Superior temporal gyrus (tissue), 1 donor: Measurements from ENCODE around the gene PDRG1.

ENCODE experiments used
- DNase-seq: peaks from one replicate; pipeline ENCODE4 v3.0.0-alpha.2; 2016; ENCODE audit errors: extremely low spot score

The PDRG1 gene

DNA sequence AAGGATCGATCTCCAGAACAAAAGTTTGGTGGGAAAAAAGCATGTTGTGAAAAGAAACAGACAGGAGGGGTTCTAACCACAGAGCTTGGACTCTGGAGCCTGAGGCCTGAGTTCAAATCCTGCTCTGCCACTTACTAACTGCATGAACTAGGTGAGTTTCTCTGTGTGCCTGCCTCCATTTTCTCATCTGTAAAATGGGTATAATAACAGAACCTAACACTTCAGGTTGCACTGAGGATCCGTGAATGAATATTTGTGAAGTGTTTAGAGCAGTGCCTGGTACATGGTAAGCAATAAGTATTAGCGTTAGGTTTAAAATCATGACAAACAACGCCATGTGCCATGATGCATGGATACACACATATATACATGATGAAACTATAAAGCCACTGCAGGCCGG lies 44.8 kb downstream of the PDRG1 start:
- DNase-seq: no peak

DNA sequence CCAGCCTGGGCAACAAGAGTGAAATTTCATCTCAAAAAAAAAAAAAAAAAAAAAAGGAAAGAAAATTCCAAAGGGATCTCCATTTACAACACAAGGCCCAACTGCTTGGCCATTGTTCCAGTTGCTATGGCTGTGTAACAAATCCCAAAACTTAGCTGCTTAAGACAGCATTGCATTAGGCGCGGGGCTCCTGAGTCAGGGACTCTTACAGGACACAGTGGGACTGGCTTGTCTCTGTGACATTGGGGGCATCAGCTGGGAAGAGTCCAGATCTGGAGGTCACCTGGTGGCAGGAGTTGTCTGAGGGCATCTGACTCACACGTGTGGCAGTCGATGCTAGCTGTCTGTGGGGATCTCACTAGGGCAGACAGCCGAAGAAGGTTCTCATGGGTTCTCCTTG lies 45.8 kb downstream of the PDRG1 start:
- DNase-seq: no peak

DNA sequence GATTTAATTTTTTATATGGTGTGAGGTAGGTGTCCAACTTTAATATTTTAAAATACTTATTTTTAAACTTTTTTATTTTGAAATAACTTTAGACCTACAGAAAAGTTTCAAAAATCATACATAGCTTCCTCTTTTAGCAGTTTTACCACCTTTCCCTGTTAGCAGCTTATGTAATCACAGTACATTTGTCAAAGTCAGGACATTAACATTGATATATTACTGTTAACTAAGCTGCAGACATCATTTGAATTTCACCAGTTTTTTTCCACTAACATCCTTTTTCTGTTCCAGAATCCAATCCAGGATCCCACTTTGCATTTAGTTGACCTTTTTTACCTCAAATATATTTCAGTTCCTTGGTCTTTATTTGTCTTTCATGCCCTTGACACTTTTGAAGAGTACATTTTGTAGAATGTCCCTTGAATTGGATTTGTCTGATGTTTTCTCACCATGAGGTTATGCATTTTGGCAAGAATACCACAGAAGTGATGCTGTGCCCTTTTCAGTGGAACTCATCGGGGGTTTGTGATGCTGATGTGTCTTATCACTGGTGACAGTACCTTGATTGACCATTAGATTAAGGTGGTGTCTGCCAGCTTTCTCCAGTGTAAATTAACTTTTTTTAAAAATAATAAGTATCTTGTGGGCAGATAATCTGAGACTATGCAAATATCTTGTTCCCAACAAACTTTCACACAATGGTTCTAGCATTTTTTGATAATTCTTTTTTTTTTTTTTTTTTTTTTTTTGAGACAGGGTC lies 48.0 kb downstream of the PDRG1 start:
- no peak for DNase-seq

DNA sequence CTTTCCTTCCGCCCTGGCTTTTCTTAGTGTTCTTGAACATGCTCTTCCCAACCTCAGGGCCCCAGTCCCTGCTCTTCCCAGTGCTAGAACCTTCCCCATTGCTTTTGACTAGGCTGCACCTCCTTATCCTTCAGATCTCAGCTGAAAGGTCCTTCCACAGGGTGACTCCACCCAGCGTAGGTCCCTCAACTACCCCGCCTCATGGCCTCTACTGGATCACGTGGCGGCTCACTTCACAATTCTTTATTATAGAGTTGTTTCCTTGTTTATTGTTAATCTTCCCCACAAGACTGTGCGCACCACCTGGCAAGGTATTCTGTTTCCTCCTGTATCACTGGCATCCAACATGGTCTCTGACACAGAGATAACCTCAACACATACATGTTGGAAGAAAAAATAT lies 50.2 kb downstream of the PDRG1 start:
- no peak for DNase-seq

DNA sequence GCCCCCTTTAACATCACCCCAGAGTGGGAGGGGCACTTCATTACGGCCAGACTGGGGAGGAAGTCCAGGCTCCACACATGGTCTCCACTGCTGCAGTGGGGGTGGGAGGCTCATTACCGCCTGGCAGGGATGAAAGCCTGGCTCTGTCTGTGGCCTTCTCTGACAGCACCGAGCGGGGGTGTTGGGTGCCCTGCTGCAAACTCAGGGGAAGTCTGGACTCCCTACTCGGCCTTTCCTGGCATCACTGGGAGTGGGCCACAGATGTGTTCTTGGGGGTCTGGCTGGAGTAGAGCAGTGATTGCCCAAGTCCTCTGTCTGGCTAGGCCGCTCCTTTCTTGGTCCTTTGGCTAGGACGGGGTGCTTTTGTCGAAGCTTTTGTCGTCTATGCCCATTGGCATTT lies 54.3 kb downstream of the PDRG1 start:
- DNase-seq: no peak

DNA sequence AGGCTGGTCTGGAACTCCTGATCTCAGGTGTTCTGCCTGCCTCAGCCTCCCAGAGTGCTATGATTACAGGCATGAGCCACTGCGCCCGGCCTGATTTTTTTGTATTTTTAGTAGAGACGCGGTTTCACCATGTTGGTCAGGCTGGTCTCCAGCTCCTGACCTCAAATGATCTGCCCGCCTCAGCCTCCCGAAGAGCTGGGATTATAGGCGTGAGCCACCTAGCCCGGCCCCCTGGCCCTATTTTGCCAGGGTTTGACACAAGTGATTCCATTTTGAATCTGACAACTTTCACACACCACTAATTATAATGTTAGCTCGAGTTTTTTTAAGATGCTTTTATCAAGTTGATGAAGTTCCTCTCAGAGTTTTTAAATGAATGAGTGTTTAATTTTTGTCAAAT lies 55.8 kb downstream of the PDRG1 start:
- no peak for DNase-seq

DNA sequence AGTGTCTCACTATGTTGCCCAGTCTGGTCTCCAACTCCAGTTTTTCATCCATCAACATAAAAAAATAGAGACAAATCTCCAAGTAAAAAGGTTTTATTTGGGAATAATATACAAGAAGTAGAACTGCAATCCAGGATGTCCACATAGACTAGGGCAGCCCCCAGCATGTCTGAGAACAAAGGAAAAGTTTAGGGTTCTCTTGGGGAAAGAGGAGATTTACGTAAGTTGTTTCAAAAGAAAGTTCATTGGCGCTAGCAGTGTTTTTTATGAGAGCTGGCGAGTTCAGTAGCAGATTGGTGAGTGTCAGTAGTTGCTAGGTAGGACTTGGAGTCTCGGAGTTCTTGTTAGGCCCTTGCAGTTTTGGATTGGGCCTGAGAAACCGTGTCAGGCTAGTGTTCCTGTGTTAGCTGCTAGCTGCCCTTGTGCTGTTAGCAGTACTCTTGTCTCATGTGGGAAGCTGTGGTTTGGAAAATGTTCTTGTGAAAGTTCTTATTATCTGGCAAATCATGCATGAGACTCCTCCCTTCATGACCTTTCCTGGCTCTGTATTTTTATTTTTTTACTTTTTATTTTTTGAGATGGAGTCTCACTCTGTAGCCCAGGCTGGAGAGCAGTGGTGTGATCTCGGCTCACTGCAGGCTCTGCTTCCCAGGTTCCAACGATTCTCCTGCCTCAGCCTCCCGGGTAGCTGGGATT lies 56.7 kb downstream of the PDRG1 start:
- DNase-seq: peak; percentile 62
